ENCODE measurements around the gene PKP4. TPM values are rescaled to one million over a fixed set of nuclear protein-coding genes. Genes with fewer than 3 reads are reported as not detected.
"Not testable (repeated sequence)": the region's sequence is repeated elsewhere in the genome, so short reads cannot be mapped to it uniquely, and the experiment has no call there.

The PKP4 gene
- polyA plus RNA-seq, 4 donors, result 146 to 181 (median 163) TPM

- no peak for DNase-seq (ENCODE audit: low read depth in 4 of 4, low spot score in 3 of 4)
Measured at GRCh38 chr2:158464426-158465281, 7.9 kb downstream of the PKP4 start.

GRCh38 chr2:158467248-158467647 is 10.5 kb downstream of the PKP4 start:
- DNase-seq (ENCODE audit: low read depth in 4 of 4, low spot score in 3 of 4), result no peak

GRCh38 chr2:158472829-158473228 is 16.1 kb downstream of the PKP4 start:
- DNase-seq (ENCODE audit: low read depth in 4 of 4, low spot score in 3 of 4), result not testable (repeated sequence)

GRCh38 chr2:158473300-158473699 is 16.5 kb downstream of the PKP4 start:
- DNase-seq (ENCODE audit: low read depth in 4 of 4, low spot score in 3 of 4), result not testable (repeated sequence)

GRCh38 chr2:158473719-158474392 is 17.1 kb downstream of the PKP4 start:
- no peak for DNase-seq (ENCODE audit: low read depth in 4 of 4, low spot score in 3 of 4)

GRCh38 chr2:158474526-158475011 is 17.8 kb downstream of the PKP4 start:
- not testable (repeated sequence) for DNase-seq (ENCODE audit: low read depth in 4 of 4, low spot score in 3 of 4)

GRCh38 chr2:158477202-158477601 is 20.4 kb downstream of the PKP4 start:
- no peak for DNase-seq (ENCODE audit: low read depth in 4 of 4, low spot score in 3 of 4)

- DNase-seq (ENCODE audit: low read depth in 4 of 4, low spot score in 3 of 4), result no peak
Measured at GRCh38 chr2:158478237-158478636, 21.5 kb downstream of the PKP4 start.

- DNase-seq (ENCODE audit: low read depth in 4 of 4, low spot score in 3 of 4), result no peak
Measured at GRCh38 chr2:158478816-158479215, 22.1 kb downstream of the PKP4 start.

GRCh38 chr2:158481116-158481515 is 24.4 kb downstream of the PKP4 start:
- no peak for DNase-seq (ENCODE audit: low read depth in 4 of 4, low spot score in 3 of 4)

- no peak for DNase-seq (ENCODE audit: low read depth in 4 of 4, low spot score in 3 of 4)
Measured at GRCh38 chr2:158482594-158482993, 25.8 kb downstream of the PKP4 start.

- DNase-seq (ENCODE audit: low read depth in 4 of 4, low spot score in 3 of 4), result no peak
Measured at GRCh38 chr2:158484892-158485556, 28.3 kb downstream of the PKP4 start.

- no peak for DNase-seq (ENCODE audit: low read depth in 4 of 4, low spot score in 3 of 4)
Measured at GRCh38 chr2:158486150-158486969, 29.6 kb downstream of the PKP4 start.

- DNase-seq (ENCODE audit: low read depth in 4 of 4, low spot score in 3 of 4), result no peak
Measured at GRCh38 chr2:158486970-158487325, 30.2 kb downstream of the PKP4 start.

GRCh38 chr2:158487419-158487818 is 30.7 kb downstream of the PKP4 start:
- DNase-seq (ENCODE audit: low read depth in 4 of 4, low spot score in 3 of 4), result no peak

GRCh38 chr2:158488442-158489216 is 31.9 kb downstream of the PKP4 start:
- no peak for DNase-seq (ENCODE audit: low read depth in 4 of 4, low spot score in 3 of 4)

- DNase-seq (ENCODE audit: low read depth in 4 of 4, low spot score in 3 of 4), result no peak
Measured at GRCh38 chr2:158489366-158490112, 32.8 kb downstream of the PKP4 start.

- DNase-seq (ENCODE audit: low read depth in 4 of 4, low spot score in 3 of 4), result no peak
Measured at GRCh38 chr2:158491072-158491471, 34.3 kb downstream of the PKP4 start.

GRCh38 chr2:158493458-158493857 is 36.7 kb downstream of the PKP4 start:
- no peak for DNase-seq (ENCODE audit: low read depth in 4 of 4, low spot score in 3 of 4)

Data from right renal pelvis (tissue), 4 donors.